GM19025 (cell line): Measurements from ENCODE around the gene PIGU.
"Not testable (repeated sequence)": the region's sequence is repeated elsewhere in the genome, so short reads cannot be mapped to it uniquely, and the experiment has no call there.

Experiments used
- ATAC-seq: cut with Tn5 transposase; IDR thresholded peaks from one replicate; pipeline ENCODE4 v1.9.1; 2021; ENCODE audit warnings: mild to moderate bottlenecking, low read depth, moderate library complexity; ENCODE audit not compliant: unreplicated experiment

PIGU gene

DNA sequence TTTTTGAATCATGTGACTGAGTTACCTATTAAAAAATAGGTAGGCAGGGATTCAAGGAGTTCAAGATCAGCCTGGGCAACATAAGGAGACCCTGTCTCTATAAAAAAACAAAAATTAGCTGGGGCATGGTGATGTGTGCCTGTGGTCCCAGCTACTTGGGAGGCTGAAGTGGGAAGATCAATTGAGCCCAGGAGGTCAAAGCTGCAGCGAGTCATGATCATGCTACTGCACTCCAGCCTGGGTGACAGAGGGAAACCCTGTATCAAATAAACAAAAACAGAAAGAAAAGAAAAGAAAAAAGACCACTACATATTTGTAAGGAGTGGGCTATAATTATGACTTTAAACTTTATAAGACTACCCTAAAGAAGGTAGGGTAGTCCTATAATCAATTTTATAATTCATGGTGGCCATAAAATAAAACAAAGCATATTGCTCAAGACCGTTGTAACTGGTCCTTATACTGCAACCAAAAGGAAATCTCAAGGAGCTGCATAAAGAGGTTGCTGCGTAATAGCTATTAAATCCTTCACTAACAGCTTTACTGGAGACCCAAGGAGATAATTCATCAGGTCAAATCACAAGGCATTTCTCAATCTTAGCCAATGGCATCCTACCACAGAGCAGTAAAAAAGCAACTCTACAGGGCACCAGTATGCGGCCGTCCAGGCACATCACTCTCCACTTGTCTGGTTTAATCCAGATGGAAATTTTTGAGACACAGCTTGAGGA lies 13.5 kb downstream of the PIGU start:
- ATAC-seq: no peak

DNA sequence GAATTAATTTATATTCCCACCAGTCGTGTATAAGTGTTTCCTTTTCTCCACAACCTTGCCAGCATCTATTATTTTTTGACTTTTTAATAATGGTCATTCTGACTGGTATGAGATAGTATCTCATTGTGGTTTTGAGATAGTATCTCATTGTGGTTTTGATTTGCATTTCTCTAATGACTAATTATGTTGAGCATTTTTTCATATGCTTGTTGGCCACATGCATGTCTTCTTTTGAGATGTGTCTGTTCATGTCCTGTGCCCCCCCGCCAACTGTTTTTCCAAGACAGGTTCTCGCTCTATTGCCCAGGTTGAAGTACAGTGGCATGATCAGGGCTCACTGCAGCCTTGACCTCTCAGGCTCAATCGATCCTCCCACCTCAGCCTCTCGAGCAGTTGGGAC lies 15.1 kb downstream of the PIGU start:
- ATAC-seq: not testable (repeated sequence)

DNA sequence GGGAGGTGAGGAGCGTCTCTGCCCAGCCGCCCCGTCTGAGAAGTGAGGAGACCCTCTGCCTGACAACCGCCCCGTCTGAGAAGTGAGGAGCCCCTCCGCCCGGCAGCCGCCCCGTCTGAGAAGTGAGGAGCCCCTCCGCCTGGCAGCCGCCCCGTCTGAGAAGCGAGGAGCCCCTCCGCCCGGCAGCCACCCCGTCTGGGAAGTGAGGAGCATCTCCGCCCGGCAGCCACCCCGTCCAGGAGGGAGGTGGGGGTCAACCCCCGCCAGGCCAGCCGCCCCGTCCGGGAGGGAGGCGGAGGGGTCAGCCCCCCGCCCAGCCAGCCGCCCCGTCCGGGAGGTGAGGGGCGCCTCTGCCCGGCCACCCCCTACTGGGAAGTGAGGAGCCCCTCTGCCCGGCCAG lies 18.2 kb downstream of the PIGU start:
- ATAC-seq: not testable (repeated sequence)

DNA sequence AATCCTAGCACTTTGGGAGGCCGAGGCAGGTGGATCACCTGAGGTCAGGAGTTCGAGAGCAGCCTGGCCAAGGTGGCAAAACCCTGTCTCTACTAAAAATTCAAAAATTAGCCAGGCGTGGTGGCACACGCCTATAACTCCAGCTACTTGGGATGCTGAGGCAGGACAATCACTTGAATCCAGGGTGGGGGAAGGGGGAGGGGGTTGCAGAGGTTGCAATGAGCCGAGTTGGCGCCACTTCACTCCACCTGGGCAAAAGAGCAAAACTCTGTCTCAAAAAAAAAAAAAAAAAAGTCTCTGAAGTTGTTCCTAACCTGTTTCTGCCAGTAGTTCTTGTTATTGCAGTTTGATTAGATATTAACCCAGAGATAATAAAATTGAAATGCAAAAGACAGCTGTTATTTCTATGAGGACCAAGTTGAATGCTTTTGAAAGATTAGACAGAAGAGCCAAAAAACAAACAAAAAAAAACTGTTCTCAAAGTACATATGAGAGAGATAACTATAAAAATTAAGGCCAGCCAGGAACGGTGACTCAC lies 22.6 kb downstream of the PIGU start:
- ATAC-seq: no peak

DNA sequence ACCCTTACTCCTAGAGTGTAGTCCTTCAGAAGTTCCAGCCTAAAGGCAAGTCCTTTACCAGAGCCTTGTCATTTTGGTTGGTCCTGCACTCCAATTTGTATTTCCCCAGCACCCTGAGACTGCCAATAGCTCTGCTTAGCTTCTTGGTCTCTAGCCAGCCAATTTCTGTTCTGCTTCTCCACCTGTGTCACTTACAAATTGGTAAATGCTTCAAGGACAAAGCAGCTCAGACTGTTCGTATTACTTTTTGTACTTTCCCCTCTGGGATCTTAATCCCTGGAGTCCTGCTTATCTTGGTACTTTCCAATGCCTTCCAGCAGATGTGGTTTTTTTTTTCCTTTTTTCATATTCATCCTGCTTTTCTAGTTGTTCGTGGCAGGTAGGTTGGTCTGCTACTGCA lies 25.7 kb downstream of the PIGU start:
- ATAC-seq: no peak

DNA sequence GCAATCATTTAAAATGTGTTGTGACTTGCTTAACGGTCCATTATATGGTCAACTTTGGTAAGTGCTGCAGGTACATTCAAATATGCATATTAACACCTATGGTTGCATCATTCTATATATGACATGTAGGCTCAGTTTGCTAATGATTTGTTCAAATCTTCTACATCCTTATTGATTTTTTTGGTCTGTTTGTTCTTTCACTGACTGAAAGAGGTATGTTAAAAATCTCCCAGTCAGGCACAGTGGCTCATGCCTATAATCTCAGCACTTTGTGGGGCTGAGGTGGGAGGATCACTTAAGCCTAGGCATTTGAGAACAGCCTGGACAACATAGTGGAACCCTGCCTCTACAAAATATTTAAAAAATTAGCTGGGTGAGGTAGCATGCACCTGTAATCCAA lies 29.2 kb downstream of the PIGU start:
- ATAC-seq: no peak

DNA sequence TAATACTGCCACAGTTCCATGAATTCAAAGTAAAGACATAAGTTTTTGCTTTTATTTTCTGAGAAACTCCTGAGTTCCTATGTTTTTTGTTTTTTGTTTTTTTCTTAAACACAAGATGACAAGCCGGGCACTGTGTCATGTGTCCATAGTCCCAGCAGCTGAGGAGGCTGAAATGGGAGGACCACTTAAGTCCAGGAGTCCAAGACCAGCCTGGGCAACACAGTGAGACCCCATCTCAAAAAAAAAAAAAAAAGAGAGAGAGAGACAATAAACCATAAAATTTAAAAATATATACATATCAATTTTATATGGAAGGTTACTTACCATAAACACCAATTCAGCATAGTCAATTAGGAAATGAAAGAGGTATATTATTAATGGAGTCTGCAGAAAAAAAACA lies 31.9 kb downstream of the PIGU start:
- no peak for ATAC-seq

DNA sequence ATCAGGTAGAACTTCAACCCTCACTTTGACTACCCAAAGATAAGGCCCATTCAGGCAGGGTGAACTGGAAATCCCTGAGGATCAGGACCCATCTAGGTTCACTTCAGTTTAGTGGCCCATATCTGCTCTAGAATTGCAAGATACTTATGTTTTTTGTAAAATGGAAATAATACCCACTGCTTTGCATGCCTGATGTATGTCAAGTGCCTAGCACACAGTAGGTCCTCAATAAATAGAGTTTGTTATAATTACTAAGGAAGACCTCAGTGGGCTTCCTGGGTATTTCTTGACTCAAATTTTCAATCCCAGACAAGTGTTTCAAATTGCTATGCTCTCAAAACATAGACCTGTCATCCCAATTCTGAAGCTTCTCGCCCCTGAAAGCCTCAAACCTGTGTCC lies 32.5 kb downstream of the PIGU start:
- no peak for ATAC-seq

DNA sequence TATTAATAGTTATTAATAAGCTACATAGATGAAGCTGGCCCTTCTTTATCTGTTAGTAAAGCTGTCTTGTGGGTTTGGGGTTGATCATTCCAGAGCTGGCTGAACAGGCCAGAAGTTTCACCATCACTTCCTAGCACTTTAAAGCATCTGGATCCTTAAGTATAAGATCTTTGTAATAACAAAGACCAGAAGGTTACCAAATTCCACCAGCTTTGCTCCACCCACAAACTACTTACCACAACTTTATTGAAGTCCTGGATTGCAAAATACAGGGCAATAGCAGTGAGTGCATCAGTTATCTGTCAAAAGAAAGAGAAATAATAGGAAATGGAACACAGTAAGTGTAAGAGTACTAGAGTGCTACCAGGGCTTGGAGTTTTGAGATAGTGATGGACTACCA lies 33.0 kb downstream of the PIGU start:
- ATAC-seq: no peak

DNA sequence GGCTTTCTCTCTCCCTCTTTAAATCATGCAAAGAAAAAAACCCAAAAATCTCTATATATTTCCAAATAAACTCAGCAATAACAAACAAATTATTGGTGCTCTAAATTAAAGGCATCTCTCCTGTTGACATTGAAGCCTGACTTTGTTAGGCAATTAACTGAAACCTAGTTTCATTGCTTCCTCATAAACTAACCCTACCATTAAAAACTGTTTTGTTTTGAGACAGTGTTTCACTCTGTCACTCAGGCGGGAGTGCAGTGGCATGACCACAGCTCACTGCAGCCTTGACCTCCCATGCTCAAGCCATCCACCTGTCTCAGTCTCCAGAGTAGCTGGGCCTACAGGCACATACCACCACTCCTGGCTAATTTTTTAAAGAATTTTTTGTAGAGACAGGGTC lies 34.9 kb downstream of the PIGU start:
- ATAC-seq: no peak

DNA sequence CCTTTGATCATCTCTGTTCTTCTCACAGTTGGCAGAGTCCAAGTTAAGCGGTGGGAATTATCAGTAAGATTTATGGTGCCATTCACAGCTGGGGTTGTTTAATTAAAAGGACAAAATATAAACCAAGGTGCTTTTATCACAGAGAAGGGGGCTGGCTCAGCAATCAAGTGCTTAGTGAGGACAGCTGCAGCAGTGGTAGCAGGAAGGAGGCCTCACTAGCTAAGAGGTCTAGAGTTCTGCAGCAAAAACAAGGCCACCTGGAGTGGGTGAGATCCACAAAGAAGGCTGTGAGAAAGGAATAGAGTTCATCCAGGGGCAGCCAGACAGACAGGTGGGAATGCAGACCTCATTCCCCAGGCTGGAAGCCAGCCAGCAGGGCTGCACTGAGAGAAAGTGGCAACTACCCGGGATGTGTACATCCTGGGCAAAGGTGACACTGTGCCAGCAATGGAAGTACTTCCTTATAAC lies 37.1 kb downstream of the PIGU start:
- ATAC-seq: no peak

DNA sequence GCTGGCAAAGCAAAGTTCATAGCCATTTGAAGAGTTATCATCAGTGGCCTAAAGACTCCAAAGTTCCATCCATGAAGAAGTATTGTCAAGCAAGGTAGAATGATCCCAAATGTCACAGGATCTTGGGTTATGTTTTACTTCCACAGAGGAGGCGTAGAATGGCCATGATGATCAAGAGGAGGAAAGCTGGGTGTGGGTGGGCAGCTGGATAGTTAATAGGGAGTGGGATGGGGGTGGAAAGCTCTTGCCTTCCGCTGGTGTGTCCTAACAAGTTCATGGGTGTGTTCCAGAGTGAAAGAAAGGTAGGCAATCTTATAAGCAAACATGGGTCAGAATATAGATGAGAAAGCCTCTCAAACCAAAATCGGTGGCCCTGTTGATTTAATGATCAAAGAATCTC lies 38.4 kb downstream of the PIGU start:
- ATAC-seq: no peak

DNA sequence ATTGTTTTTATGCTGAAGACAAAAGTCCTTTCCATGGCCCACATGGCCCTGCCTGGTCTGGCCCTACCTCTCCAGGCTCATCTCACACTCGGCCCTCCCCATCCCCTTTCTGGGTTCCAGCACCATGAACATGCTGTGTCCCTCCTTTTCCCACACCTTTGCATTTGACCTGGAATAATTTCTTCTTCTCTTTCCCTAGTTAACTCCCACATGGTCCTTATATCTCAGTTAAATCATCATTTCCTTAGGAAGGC lies 38.9 kb downstream of the PIGU start:
- ATAC-seq: no peak

DNA sequence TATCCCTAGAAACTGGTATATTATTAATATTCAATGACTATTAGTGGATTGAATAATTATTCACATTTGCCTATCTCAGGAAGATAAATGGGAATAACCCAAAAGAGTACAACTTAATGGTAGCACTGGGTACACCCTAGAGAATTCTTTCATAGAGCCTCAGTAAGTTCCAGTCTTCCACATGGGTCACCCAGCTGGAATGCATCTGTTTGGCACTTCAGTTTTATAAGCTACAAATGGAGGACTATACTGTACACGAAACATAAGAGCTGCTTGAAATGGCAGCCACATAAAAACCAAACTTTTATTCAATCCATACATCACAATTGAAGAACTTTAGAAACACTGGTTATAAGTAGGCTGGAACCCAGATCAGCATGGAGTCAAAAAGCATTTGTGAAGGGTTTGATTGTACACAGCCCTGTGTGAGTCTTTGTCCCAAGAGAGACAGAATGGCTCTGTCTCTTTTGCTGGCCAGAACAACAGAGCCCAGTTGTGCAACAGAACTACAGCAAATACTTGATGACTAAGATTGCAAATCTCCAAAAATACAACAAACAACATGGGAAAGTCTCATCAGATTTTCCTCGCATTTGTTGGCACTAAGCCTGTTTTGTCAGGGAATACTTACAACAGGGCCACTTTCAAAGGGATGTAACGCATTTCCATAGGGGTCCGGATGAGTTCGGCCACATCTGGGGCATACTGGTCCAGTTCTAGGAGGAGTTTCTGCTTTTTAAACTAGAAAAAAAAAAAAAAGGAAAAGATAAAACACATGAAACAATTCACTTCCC lies 39.5 kb downstream of the PIGU start:
- ATAC-seq: no peak

DNA sequence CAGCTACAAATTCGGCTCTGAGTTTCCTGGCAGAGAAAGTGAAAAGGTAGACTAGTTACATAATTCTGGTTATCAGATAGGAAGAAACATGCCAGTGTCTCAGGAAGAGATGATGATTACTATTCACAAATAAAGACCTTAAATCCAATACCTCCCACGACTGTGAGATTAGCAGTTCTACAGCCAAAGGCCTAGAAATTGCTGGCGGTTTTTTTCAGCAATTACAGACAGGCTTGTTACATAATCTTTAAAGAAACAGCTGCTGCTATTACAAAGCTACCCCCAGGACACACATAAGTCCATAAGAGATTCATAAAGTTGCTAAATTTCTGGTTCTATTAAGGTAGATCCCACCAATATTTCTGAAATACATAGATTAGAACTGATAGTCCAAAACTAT lies 40.2 kb downstream of the PIGU start:
- no peak for ATAC-seq

DNA sequence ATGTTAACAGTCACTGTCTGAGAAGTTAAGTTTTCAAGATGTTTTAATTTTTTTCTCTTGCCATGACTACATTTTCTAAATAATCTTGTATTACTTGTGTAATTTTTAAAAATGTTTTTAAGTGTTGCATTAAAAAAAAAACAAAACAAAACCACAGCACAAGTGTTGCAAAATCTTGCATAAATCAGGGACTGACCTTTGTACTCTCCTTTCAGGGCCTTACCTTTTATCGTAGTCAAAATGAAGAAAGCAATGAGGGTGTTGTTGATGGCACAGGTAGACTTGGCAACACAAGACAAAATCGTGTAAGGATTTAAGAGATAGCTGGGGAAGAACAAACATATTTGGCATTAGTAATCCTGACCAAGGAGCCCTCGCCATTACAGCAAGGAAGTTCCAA lies 42.5 kb downstream of the PIGU start:
- ATAC-seq: no peak

DNA sequence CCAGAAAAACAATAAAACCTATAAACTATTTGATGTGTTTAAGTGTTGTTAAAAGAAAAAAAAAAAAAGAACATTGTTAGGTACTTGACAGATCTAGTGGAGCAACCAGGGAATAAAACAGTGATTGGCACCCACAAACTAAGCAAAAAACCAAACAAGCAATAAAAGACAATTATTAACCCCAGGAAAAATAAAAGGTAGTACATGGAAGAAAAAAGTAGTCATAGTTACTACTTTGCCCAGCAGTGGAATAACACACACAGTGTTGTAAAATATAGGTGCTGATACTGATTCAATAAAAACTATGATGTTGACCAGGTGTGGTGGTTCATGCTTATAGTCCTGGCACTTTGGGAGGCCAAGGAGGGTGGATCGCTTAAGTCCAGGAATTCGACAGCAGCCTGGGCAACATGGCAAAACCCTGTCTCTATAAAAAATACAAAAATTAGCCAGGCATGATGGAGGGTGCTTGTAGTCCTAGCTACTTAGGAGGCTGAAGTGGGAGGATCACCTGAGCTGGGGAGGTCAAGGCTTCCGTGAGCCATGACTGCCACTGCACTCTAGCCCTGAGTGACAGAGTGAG lies 43.9 kb downstream of the PIGU start:
- no peak for ATAC-seq

DNA sequence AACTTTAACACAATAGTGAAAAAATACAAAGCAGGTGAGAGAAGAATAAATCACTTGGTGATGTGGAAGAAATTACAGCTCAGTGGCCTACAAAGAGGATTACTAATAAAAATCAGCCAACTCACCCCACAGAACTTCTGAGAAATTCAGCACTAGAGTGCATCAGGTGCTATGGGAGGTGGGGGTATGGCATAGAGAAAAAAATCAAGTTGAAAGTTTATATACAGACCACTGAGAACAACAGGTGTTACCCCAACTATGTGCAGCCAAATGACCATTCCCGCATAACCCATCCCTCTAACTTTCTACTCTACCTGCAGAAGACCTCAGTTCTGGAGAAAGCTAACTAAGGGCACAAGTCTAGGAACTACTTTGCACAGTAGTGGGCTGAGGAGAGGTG lies 47.0 kb downstream of the PIGU start:
- ATAC-seq: no peak

DNA sequence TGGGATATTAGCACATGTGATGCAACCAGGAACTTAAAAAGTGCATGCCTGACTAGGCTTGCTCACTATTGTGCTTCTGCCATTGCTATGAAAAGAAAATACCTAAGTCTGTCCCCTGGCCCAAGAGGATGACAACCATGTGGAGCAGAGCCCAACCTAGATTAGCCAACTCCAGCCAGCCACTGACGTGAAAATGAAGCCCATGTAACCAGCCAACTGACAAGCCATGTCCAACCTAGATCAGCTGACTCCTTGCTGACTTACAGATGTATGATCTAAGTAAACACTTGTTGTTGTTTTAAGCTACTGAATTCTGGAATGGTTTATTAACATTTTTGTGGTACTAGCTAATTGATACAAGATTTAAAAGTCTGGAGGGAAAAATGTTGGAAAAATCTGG lies 47.5 kb downstream of the PIGU start:
- no peak for ATAC-seq

DNA sequence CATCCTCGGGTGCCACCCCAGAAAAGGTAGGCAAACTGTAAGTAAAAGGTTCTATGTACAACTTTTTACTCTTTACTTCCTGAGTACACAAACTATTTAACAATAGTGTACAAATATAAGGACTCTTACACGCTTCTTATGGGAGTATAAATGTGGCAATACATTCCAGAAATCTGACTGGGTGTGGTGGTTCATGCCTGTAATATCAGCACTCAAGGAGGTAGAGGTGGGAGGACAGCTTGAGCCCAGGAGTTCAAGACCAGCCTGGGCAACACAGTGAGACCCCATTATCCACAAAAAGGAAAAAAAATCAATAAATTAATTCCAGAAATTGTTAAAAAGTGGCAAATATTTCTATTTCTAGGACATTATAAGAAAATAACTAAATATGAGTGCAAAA lies 48.9 kb downstream of the PIGU start:
- no peak for ATAC-seq

DNA sequence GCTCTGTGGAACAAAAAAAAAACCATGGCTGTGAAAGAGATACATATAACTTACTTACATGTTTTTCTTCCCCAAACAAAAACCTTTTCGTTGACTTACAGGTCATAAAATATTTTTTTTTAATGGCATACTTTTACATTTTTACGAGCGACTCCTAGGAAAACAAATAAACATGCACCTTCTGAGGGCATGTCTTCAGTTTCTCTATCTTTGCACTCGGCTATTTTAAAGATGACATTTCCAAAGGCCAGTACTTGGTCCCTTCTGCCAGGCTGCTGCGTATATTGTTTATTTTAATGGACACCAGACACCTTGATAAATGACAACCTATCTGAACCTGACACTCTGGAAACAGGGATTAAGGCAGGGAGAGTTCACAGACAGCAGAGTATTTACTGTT lies 49.4 kb downstream of the PIGU start:
- no peak for ATAC-seq

DNA sequence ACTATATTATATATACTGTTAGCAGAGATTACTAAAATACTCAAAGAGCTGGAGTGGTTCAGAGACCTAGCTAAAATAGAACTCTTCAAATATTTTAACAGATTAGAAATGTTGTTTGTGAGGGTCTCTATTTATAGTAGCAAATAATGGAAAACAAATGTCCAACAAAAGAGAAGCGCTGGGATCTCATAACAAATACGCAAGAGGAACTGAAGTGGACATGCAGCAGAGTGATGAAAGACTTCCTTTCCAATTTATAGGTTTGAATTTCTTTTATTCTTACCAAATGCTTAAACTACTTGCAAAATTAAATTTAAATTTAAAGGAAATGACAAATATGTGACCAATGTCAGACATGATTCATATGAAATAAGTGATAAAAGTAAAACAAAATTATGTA lies 49.9 kb downstream of the PIGU start:
- no peak for ATAC-seq
